Measurements from ENCODE around the gene TLCD1.

Gene TLCD1

DNA sequence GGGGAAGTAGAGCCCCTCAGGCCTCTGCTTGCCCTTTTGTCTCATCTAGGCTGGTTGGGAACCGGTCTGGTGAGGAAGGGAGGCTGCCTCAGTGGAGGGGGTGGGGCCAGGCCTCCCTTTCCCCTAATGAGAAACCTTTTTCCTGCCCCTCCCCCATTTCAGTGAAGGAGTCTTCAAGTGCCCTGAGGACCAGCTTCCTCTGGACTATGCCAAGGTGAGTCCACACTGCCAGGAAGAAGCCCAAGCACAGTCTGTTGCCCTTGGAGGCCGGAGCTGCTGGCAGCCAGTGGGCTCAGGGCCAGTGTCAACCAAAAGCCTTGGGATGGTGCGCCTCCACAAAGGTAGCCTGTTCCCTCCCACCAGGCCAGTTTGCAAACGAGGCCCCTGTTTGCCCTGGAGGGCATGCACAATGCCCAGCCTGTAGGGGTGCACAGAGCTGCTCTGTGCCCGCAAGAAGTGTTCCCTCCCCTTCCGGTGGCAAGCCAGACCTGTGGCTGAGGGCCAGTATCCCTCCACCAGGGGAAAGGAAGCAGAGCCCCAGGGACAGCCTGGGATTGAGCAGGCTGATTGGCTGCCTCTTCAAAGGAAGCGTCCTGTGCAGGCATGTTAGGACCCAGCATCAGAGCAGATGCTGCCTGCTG, 21.1 kb upstream of the TLCD1 start:
- in situ Hi-C loops (cut with MboI; ENCODE audit: low sequenced_read_pairs), result loop anchor here (25.0 kb wide), 1 partner anchor 365 kb away; no protein-coding TSS in a partner anchor

DNA sequence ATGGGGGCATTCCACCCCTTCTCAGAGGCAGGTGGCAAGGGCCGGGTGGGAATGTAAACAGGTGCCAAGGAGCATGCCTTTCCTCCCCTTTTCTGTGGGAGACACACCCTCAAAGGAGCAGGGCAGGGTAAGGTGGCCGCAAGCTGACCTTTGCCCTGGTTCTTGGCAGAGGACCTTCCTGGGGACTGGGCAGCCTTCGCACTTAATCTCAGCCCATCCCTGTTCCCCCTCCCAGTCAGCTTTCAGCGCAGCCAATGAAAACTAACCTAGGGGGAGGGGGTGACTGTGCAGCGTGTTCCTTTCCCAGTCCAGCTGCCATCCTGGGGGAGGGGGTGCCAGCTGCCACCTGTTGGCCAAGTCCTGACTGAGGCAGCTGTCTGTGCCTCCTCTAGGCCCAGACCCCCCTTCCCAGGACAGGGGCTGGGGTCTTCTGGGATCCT, 20.6 kb upstream of the TLCD1 start:
- in situ Hi-C loops (cut with MboI; ENCODE audit: low sequenced_read_pairs), result loop anchor here (25.0 kb wide), 1 partner anchor 366 kb away; no protein-coding TSS in a partner anchor

DNA sequence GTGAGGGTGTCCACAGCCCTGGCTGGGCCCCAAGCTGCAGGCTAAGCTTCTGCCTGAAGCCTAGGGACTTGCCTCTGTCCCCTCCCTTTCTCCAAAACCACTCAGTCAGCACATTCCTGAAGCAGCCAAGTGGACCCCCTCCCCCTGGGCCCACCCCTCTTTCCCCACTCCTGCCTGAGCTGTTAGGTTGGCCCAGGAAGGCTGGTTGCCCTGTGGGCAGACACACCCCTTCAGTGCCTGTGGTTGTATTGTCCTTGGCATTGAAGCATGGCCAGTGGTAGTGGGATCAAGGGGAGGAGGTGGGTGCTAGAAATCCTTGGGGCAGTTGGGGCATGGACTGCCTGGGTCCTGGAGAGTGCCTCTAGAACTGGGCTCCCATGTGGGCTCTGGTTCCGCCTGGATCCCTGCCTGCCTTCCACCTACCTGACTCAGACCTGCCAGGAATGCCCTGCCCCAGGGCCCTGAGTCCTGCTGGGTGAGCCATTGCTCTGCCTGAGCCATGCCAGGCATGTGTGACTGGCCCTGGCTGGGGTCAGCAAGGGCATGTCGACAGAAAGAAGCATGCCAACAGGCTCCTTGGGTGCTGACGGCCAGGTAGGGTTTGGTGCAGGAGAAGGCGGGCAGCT, 19.9 kb upstream of the TLCD1 start:
- in situ Hi-C loops (cut with MboI; ENCODE audit: low sequenced_read_pairs), result loop anchor here (25.0 kb wide), 1 partner anchor 366 kb away; no protein-coding TSS in a partner anchor

DNA sequence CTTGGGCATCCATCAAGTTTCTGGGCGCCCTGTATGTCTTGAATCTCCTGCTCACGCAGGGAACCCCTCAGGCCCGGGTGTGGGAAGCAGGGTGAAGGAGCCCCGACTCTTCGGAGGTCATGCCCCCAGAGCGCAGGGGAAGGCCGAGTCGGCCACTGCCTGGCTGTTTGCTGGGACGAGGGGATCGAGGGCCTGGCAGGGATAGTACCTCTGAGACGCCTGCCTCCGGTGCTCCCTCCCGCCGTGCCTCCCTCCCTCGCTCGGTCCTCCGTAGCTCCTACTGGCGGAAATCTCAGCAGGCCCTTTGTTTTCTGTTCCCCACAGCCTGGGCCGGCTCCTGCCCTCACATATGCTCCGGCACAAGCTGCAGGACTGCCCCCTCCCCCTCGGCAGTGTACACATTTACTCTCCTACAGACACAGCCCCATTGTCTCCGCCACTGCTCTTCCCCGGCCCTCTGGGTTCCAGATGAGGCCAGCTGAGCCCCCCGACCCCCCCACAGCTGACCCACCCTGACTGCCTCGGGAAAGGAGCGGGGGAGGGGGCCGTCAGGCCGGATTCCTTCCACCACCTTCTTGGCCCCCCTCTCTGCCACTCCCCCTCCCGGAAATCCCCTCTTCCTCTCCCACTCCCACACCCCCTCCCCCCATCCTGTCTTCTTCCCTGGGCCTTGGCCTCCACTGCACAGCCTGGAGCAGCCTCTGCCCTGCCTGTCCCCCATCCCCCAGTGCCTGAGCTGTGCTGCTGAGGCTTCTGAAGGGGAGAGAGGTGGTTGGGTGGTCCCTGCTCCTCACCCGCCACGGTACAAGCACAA, 19.1 kb upstream of the TLCD1 start:
- in situ Hi-C loops (cut with MboI; ENCODE audit: low sequenced_read_pairs), result loop anchor here (25.0 kb wide), 1 partner anchor 367 kb away; no protein-coding TSS in a partner anchor

DNA sequence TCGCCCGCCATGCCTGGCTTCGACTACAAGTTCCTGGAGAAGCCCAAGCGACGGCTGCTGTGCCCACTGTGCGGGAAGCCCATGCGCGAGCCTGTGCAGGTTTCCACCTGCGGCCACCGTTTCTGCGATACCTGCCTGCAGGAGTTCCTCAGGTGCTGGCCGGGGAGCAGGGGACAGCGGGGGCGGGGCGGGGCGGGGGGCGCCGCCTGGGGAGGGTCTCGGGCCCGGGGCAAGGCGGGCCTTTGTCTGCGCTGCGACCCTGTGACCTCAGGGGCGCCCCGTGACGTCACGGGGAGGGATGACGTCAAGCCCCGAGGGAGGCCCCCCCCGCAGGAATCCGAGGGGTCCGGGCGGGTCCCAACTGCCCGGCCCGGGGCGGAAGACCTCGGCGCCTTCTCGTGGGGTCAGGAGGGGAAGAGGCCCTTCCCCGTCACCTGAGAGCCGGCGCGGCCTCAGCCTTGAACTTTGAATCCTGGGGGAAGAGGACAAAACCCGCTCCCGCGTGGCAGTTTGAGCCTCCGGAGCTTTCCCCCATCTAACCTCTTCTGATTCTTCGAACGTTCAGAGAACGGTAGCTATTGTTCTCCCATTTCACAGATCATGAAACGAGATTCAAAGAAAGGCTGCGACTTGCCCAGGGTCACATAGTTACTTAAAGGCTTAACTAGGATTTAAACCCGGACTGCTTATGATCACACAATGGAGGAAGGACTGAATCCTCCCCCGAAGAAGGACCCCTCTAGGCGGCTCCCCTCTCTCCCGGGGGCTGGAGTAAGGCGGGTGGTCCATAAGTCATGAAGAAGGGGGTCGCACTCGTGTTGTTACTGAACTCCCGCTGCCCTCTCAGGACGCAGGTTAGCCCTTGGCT, 18.3 kb upstream of the TLCD1 start:
- in situ Hi-C loops (cut with MboI; ENCODE audit: low sequenced_read_pairs), result loop anchor here (25.0 kb wide), 1 partner anchor 368 kb away; no protein-coding TSS in a partner anchor

DNA sequence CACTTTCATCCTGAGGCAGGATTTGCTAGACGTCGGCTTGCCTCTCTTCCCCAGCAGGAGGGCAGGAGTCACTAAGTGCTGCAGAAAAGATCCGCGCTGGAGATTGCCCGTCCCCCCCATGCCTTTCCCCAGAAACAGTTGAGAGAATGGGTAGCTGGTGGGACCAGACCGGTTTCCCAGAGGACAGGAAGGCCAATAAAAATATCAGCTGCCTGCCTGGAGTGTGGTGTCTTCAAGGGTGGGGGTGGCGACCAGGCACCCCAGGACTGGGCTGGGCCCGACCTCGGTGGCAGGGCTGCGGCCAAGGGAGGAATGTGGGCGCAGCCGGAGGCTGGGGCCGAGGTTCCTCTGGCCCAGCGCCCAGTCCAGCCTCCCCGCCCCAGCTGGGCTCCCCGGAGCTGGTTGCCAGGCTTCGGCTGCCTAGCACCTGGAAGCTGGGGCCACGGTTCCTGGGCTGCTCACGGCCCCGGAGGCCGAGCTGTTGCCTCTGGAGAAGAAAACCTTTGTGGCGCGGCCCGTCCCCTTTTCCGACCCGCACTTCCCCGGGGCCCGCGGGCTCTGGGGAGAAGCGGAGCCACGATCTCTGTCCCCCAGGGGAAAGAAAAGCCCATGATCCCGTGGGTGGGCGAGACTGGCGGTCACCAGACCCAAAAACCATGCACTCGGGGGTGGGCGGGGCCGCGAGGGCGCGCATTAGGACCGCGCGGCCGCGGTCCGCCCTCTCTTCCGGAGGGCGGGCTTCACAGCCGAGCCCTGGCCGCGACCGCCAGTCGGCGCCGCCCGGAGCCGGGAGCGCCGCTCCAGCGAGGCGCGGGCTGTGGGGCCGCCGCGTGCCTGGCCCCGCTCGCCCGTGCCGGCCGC, 17.4 kb upstream of the TLCD1 start, which contains the start of gene TRAF4:
Gene TRAF4, plus strand, starts transcription at position 769 of the 861 bp plus-strand sequence. CDS start 102 bp downstream, outside the sequence.
- in situ Hi-C loops (cut with MboI; ENCODE audit: low sequenced_read_pairs), result loop anchor here (25.0 kb wide), 1 partner anchor 369 kb away; no protein-coding TSS in a partner anchor

DNA sequence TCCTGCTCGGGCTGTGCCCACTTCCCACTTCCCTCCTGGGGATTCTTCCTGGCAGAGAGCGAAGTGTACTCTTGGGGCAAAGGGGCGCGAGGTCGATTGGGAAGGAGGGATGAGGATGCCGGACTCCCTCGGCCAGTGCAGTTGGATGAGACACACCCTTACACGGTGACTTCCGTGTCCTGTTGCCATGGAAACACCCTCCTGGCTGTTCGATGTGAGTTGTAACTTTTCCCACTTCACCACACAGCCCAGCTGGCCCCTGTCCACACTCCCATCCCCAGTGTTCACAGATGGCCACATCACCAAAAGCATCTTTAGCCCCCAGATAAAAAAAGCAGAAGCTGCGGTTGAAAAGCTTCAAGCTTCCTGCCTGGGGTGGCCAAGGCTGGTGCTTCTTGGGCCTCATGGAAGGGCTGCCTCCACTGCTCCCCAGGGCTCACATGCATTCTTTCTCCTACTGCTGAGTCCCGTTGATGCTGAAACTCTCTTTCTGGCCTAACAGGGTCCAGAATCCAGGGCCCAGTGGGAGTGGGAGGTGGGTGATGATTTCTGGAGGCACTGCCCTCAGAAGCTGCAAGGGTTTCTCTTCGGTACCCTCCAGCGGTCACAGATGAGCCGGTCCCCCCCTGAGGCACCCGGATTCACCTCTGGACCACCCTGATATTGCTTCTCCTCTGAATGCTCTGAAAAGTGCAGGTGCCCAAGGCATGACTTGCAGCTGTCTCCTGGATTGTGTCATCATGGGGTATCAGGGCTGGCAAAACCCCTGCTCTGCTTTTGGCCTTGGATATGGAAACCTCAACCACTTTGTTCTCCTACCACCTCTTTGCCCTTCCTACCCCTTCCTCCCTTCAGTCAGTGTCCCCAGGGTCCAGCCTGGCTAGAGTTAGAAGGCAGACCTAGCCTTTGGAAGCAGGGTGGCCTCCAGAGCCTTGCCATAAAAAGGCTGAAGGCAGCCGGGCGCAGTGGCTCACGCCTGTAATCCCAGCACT, 15.6 kb upstream of the TLCD1 start:
- in situ Hi-C loops (cut with MboI; ENCODE audit: low sequenced_read_pairs), result loop anchor here (25.0 kb wide), 1 partner anchor 371 kb away; no protein-coding TSS in a partner anchor

DNA sequence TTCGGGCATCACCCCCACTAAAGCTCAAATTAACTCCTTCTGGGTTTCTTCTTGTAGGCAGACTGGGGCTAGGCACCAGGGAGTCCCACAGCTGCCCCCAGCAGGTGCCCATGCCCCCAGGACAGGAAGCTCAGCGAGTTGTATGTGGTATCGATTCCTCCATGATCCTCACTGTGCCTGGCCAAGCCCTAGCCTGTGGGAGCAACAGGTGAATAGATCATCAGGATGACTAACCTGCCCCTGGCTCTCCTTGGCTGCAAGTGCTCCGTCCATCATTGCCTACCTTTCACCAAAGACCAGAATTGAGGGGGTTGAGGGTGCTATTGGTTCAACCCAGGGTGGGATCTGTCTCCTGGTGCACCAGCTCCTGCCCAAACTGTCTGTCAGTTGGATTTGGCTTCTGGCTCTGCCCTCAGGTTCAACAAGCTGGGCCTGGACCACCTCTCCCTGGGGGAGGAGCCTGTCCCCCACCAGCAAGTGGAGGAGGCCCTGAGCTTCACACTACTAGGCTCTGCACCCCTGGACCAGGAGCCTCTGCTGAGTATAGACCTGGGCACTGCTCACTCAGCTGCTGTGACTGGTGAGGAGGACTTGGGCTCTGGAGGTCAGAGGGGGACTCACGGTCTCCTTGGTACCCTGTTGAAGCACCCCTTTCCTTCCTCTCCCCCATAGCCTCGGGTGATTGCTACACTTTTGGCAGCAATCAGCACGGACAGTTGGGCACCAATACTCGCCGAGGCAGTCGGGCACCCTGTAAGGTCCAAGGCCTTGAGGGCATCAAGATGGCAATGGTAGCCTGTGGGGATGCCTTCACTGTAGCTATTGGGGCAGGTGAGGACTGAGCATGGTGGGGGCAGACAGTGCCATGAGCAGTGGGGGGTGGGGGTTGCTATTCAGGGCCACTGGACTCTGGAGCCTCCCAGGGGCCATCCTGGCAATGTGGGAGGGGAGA, 14.6 kb upstream of the TLCD1 start:
- in situ Hi-C loops (cut with MboI; ENCODE audit: low sequenced_read_pairs), result loop anchor here (25.0 kb wide), 1 partner anchor 372 kb away; no protein-coding TSS in a partner anchor

DNA sequence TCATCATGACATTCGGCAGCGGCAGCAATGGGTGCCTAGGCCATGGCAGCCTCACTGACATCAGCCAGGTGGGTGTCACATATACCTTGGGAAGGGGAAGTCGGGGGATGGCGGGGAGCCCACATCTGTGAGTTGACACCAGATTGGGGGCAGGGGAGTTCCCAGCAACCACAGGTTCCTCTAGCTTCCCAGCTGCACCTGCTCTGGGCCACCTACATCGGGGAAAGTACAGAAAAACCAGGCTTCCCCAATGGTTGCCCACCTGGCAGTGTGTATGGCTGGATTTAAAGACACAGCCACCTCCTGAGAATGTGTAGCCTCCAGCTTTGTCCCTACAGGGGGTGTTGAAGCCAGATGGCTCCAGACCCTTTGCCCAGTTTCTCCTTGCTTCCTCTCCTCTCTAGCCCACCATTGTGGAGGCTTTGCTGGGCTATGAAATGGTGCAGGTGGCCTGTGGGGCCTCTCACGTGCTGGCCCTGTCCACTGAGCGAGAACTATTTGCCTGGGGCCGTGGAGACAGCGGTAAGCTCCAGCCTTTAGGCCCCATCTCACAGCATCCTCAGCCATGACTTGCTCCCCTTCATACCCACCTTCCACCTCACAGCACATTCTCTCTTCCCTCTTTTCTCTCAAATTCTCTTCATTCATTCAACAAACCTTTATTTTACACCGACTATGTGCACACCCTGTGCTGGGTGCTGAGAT, 12.8 kb upstream of the TLCD1 start:
- in situ Hi-C loops (cut with MboI; ENCODE audit: low sequenced_read_pairs), result loop anchor here (25.0 kb wide), 1 partner anchor 373 kb away; no protein-coding TSS in a partner anchor

DNA sequence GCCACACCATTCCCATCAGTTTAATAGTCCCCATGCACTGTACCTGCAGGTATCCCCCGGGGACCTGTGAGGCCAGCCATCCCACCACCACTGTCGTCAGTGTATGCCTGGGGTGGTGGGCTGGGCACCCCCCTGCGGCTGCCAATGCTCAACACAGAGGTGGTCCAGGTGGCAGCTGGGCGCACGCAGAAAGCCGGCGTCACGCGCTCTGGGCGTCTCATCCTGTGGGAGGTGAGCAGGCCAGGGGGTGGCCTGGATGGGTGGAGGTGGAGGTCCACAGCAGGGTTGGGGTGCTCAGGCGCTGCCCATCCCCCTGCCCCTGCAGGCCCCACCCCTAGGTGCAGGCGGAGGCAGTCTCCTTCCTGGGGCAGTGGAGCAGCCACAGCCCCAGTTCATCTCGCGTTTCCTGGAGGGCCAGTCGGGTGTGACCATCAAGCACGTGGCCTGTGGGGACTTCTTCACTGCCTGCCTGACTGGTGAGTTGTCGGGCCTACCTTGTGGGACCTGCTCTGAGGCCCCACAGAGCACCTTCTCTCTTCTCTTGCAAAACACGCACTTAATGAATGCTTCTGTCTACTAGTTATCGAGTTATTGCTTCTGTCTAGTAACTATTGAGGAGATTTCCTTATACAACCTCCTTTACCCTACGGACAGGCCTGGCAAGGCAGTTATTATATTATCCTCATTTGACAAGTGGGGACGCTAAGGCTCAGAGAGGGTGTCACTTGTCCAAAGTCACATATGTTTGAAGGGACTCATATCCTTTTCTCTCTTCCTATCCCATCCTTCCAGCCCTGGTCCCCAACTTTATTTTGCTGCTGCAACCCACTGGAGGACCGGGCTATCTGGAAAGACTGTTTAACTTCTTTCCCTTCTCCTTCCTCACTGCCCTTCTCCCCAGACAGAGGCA, 12.0 kb upstream of the TLCD1 start:
- in situ Hi-C loops (cut with MboI; ENCODE audit: low sequenced_read_pairs), result loop anchor here (25.0 kb wide), 1 partner anchor 374 kb away; no protein-coding TSS in a partner anchor

DNA sequence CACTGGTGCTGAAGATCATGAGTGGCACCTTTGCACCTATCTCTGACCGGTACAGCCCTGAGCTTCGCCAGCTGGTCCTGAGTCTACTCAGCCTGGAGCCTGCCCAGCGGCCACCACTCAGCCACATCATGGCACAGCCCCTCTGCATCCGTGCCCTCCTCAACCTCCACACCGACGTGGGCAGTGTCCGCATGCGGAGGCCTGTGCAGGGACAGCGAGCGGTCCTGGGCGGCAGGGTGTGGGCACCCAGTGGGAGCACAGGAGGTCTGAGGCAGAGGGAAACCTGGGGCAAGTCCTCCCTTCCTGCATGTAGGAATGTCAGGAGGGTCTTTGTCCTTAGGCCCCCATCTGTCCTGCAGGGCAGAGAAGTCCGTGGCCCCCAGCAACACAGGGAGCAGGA, 11.3 kb upstream of the TLCD1 start:
- in situ Hi-C loops (cut with MboI; ENCODE audit: low sequenced_read_pairs), result loop anchor here (25.0 kb wide), 1 partner anchor 375 kb away; no protein-coding TSS in a partner anchor

DNA sequence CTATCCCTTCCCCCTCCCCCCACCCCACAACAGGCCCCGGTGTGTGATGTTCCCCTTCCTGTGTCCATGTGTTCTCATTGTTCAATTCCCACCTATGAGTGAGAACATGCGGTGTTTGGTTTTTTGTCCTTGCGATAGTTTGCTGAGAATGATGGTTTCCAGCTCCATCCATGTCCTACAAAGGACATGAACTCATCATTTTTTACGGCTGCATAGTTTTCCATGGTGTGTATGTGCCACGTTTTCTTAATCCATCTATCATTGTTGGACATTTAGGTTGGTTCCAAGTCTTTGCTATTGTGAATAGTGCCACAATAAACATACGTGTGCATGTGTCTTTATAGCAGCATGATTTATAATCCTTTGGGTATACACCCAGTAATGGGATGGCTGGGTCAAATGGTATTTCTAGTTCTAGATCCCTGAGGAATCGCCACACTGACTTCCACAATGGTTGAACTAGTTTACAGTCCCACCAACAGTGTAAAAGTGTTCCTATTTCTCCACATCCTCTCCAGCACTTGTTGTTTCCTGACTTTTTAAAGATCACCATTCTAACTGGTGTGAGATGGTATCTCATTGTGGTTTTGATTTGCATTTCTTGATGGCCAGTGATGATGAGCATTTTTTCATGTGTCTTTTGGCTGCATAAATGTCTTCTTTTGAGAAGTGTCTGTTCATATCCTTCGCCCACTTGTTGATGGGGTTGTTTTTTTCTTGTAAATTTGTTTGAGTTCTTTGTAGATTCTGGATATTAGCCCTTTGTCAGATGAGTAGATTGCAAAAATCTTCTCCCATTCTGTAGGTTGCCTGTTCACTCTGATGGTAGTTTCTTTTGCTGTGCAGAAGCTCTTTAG, 10.1 kb upstream of the TLCD1 start:
- in situ Hi-C loops (cut with MboI; ENCODE audit: low sequenced_read_pairs), result loop anchor here (25.0 kb wide), 1 partner anchor 376 kb away; no protein-coding TSS in a partner anchor

DNA sequence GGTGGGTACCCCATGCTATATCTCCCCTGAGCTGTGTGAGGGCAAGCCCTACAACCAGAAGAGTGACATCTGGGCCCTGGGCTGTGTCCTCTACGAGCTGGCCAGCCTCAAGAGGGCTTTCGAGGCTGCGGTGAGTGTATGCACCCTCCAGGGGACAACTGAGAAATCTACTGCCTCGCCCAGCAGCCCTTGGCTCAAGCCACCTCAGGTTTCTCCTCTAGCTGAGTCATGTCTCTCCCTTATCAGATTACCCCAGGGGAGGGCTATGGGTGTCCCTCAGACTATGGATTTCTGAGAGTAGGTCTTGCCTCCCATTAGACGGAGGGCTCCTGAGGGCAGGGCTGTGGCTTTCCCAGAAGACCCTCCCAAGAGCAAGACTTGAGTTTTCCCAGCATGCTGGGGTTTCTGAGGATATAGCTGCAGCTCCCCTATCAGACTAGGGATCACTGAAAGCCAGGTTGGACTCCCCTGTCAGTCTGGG, 9.2 kb upstream of the TLCD1 start:
- in situ Hi-C loops (cut with MboI; ENCODE audit: low sequenced_read_pairs), result loop anchor here (25.0 kb wide), 1 partner anchor 377 kb away; no protein-coding TSS in a partner anchor

All from HL-60/S4 (cell line).